ENCODE data around the gene SPDL1.

DNA sequence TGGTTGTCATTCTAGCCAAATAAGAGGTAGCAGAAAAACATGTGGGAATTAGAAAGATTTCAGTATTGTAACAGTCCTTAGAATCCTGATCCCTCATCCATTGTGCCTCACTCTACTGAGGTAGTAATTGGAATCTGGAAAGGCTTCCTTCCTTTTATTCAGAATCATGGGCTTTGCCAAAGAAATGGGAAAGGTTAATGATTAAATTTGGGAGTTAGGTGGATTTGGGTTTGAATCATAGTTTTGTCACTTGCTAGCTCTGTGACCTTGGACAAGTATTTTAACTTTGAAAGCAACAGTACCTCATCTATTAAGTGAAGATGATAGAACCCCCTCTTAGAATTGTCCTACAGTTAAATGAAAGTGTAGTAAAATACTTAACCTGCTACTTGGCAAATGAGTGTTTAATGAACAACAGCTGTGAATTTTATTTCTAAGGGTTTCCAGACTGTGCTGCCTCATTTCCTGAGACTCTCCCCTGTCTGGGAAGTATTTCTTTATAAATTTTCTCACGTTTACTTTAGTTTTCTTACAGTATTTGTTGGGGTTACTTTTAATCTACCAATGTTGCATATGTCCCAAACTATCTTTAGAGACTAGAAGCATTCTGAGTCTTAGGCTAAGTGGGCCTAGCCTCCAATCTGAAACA lies 11.7 kb downstream of the SPDL1 start:
- TF ChIP-seq, protein P1, sequence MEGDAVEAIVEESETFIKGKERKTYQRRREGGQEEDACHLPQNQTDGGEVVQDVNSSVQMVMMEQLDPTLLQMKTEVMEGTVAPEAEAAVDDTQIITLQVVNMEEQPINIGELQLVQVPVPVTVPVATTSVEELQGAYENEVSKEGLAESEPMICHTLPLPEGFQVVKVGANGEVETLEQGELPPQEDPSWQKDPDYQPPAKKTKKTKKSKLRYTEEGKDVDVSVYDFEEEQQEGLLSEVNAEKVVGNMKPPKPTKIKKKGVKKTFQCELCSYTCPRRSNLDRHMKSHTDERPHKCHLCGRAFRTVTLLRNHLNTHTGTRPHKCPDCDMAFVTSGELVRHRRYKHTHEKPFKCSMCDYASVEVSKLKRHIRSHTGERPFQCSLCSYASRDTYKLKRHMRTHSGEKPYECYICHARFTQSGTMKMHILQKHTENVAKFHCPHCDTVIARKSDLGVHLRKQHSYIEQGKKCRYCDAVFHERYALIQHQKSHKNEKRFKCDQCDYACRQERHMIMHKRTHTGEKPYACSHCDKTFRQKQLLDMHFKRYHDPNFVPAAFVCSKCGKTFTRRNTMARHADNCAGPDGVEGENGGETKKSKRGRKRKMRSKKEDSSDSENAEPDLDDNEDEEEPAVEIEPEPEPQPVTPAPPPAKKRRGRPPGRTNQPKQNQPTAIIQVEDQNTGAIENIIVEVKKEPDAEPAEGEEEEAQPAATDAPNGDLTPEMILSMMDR (IDR thresholded peaks at IDR 0.05), result no peak
- TF ChIP-seq POLR2AphosphoS5 (IDR thresholded peaks at IDR 0.05; ENCODE audit: insufficient read depth in 1 of 2, low read depth in 1 of 2) (no peak), POLR2A (IDR thresholded peaks at IDR 0.05) (no peak)
